T-helper 2 cell treated with Interferon-gamma antibody and Interleukin-4, amounts not matched to agents 5 μg/mL and 100 μg/mL, for 36 hours (primary cell): ENCODE measurements around the gene TBL1X.

Source experiments
- DNase-seq: peaks from one replicate; pipeline ENCODE4 v3.0.0; 2021; ENCODE audit warnings: low spot score
- H3K27ac Mint-ChIP-seq: one replicate; pipeline ENCODE4 v1.8.0; 2021; ENCODE audit warnings: mild to moderate bottlenecking, mixed read lengths
- H3K27me3 Mint-ChIP-seq: one replicate; pipeline ENCODE4 v1.8.0; 2021; ENCODE audit warnings: low read depth, mixed read lengths
- H3K36me3 Mint-ChIP-seq: one replicate; pipeline ENCODE4 v1.8.0; 2021; ENCODE audit warnings: low read depth, mixed read lengths
- H3K4me1 Mint-ChIP-seq: one replicate; pipeline ENCODE4 v1.8.0; 2021; ENCODE audit warnings: low read depth, mixed read lengths
- H3K4me3 Mint-ChIP-seq: one replicate; pipeline ENCODE4 v1.8.0; 2022; ENCODE audit warnings: mild to moderate bottlenecking, moderate library complexity, mixed read lengths
- H3K9me3 Mint-ChIP-seq: one replicate; pipeline ENCODE4 v1.8.0; 2021; ENCODE audit warnings: mixed read lengths

The TBL1X gene

GRCh38 chrX:9494771-9495170 lies 29.9 kb downstream of the TBL1X start:
- H3K36me3 Mint-ChIP-seq = peaks cover 10% of the 10 kb centered on the region
- no peak overlapping the region for H3K27ac Mint-ChIP-seq
- H3K4me1 Mint-ChIP-seq = peaks cover 5% of the 10 kb centered on the region
- no peaks in the 10 kb centered on the region for H3K9me3 Mint-ChIP-seq
- no peak for DNase-seq
- H3K27me3 Mint-ChIP-seq = no peaks in the 10 kb centered on the region
- no peak overlapping the region for H3K4me3 Mint-ChIP-seq

- H3K27me3 Mint-ChIP-seq = no peaks in the 10 kb centered on the region
- H3K27ac Mint-ChIP-seq = no peak overlapping the region
- peaks cover 5% of the 10 kb centered on the region for H3K4me1 Mint-ChIP-seq
- H3K9me3 Mint-ChIP-seq = no peaks in the 10 kb centered on the region
- peaks cover 10% of the 10 kb centered on the region for H3K36me3 Mint-ChIP-seq
- no peak for DNase-seq
- no peak overlapping the region for H3K4me3 Mint-ChIP-seq
Observed at GRCh38 chrX:9495496-9495895, 30.6 kb downstream of the TBL1X start.

- no peak for DNase-seq
- Mint-ChIP-seq H3K36me3 (peaks cover 26% of the 10 kb centered on the region), H3K4me3 (no peak overlapping the region), H3K9me3 (no peaks in the 10 kb centered on the region), H3K4me1 (peaks cover 5% of the 10 kb centered on the region), H3K27ac (no peak overlapping the region), H3K27me3 (no peaks in the 10 kb centered on the region)
Observed at GRCh38 chrX:9498236-9498635, 33.4 kb downstream of the TBL1X start.

- Mint-ChIP-seq H3K36me3 (peaks cover 40% of the 10 kb centered on the region), H3K9me3 (no peaks in the 10 kb centered on the region), H3K4me1 (no peaks in the 10 kb centered on the region), H3K27me3 (no peaks in the 10 kb centered on the region), H3K4me3 (no peak overlapping the region), H3K27ac (no peak overlapping the region)
- no peak for DNase-seq
Observed at GRCh38 chrX:9500584-9500983, 35.7 kb downstream of the TBL1X start.

GRCh38 chrX:9501362-9501761 lies 36.5 kb downstream of the TBL1X start:
- Mint-ChIP-seq H3K27ac (no peak overlapping the region), H3K27me3 (no peaks in the 10 kb centered on the region), H3K9me3 (no peaks in the 10 kb centered on the region), H3K4me3 (no peak overlapping the region), H3K36me3 (peaks cover 44% of the 10 kb centered on the region), H3K4me1 (no peaks in the 10 kb centered on the region)
- no peak for DNase-seq

GRCh38 chrX:9503261-9503660 lies 38.4 kb downstream of the TBL1X start:
- Mint-ChIP-seq H3K27me3 (no peaks in the 10 kb centered on the region), H3K4me1 (no peaks in the 10 kb centered on the region), H3K36me3 (peaks cover 54% of the 10 kb centered on the region), H3K9me3 (no peaks in the 10 kb centered on the region), H3K4me3 (no peak overlapping the region), H3K27ac (no peak overlapping the region)
- DNase-seq = no peak

- Mint-ChIP-seq H3K4me1 (peaks cover 11% of the 10 kb centered on the region), H3K27me3 (no peaks in the 10 kb centered on the region), H3K4me3 (no peak overlapping the region), H3K9me3 (no peaks in the 10 kb centered on the region), H3K27ac (no peak overlapping the region), H3K36me3 (peaks cover 47% of the 10 kb centered on the region)
- no peak for DNase-seq
Observed at GRCh38 chrX:9510366-9510765, 45.5 kb downstream of the TBL1X start.

GRCh38 chrX:9510980-9511379 lies 46.1 kb downstream of the TBL1X start:
- Mint-ChIP-seq H3K4me1 (peaks cover 17% of the 10 kb centered on the region), H3K9me3 (no peaks in the 10 kb centered on the region), H3K27ac (no peak overlapping the region), H3K27me3 (no peaks in the 10 kb centered on the region), H3K4me3 (no peak overlapping the region), H3K36me3 (peaks cover 43% of the 10 kb centered on the region)
- DNase-seq = no peak

- Mint-ChIP-seq H3K27ac (peak overlapping the region; percentile 69), H3K36me3 (peaks cover 25% of the 10 kb centered on the region), H3K9me3 (no peaks in the 10 kb centered on the region), H3K4me1 (peaks cover 25% of the 10 kb centered on the region), H3K4me3 (peak overlapping the region; percentile 55), H3K27me3 (no peaks in the 10 kb centered on the region)
- DNase-seq = no peak
Observed at GRCh38 chrX:9515489-9515888, 50.6 kb downstream of the TBL1X start.

GRCh38 chrX:9515973-9516538 lies 51.2 kb downstream of the TBL1X start:
- Mint-ChIP-seq H3K4me3 (peak overlapping the region; percentile 55), H3K27ac (peak overlapping the region; percentile 69), H3K9me3 (no peaks in the 10 kb centered on the region), H3K4me1 (peaks cover 25% of the 10 kb centered on the region), H3K27me3 (no peaks in the 10 kb centered on the region), H3K36me3 (peaks cover 23% of the 10 kb centered on the region)
- no peak for DNase-seq

GRCh38 chrX:9516635-9517034 lies 51.8 kb downstream of the TBL1X start:
- Mint-ChIP-seq H3K4me1 (peaks cover 25% of the 10 kb centered on the region), H3K36me3 (peaks cover 18% of the 10 kb centered on the region), H3K4me3 (no peak overlapping the region)

GRCh38 chrX:9518051-9518450 lies 53.2 kb downstream of the TBL1X start:
- no peaks in the 10 kb centered on the region for H3K9me3 Mint-ChIP-seq
- peaks cover 27% of the 10 kb centered on the region for H3K4me1 Mint-ChIP-seq
- peaks cover 11% of the 10 kb centered on the region for H3K36me3 Mint-ChIP-seq
- no peaks in the 10 kb centered on the region for H3K27me3 Mint-ChIP-seq
- H3K27ac Mint-ChIP-seq = no peak overlapping the region
- H3K4me3 Mint-ChIP-seq = no peak overlapping the region
- DNase-seq = no peak

More at GRCh38 chrX:9516635-9517034, 51.8 kb downstream of the TBL1X start:
- no peak for DNase-seq
- Mint-ChIP-seq H3K27me3 (no peaks in the 10 kb centered on the region), H3K9me3 (no peaks in the 10 kb centered on the region), H3K27ac (no peak overlapping the region)

- no peak overlapping the region for H3K4me3 Mint-ChIP-seq
- no peak overlapping the region for H3K27ac Mint-ChIP-seq
- peaks cover 27% of the 10 kb centered on the region for H3K4me1 Mint-ChIP-seq
- H3K9me3 Mint-ChIP-seq = no peaks in the 10 kb centered on the region
- H3K27me3 Mint-ChIP-seq = no peaks in the 10 kb centered on the region
- H3K36me3 Mint-ChIP-seq = peaks cover 6% of the 10 kb centered on the region
- no peak for DNase-seq
Observed at GRCh38 chrX:9518889-9519288, 54.0 kb downstream of the TBL1X start.

GRCh38 chrX:9519546-9520216 lies 54.8 kb downstream of the TBL1X start:
- no peak for DNase-seq
- Mint-ChIP-seq H3K36me3 (peaks cover 4% of the 10 kb centered on the region), H3K4me3 (no peak overlapping the region), H3K4me1 (peaks cover 25% of the 10 kb centered on the region), H3K27me3 (no peaks in the 10 kb centered on the region), H3K9me3 (no peaks in the 10 kb centered on the region), H3K27ac (no peak overlapping the region)

- Mint-ChIP-seq H3K27ac (no peak overlapping the region), H3K4me1 (peaks cover 22% of the 10 kb centered on the region), H3K9me3 (no peaks in the 10 kb centered on the region), H3K4me3 (no peak overlapping the region), H3K36me3 (peaks cover 2% of the 10 kb centered on the region), H3K27me3 (no peaks in the 10 kb centered on the region)
- no peak for DNase-seq
Observed at GRCh38 chrX:9520217-9520590, 55.3 kb downstream of the TBL1X start.
